Measurements from ENCODE around the gene FAM89B.

FAM89B gene

DNA sequence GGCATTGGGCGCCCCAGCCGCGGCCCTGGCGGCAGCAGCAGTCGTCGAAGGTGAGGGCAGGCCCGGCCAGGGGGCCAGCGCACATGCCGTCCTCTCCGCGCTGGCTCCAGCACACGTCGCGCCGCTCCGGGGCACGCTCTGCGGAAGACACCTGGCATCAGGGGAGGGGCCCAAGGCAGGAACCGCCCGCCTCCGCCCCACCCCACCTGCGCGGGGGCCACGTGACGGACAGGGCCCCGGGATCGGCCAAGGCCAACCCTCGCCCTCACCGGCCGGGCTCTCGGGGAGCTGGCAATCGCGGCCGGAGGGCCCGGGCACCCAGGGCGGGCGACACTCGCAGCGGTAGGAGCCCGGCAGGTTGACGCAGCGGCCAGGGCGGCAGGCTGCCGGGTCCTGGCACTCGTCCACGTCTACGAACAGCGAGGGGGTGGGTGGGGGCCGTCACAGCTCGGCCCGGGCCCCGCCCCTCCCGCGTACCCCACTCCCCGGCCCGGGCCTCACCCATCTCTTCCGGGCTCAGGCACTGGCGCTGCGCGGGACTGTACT is 32.5 kb upstream of the FAM89B start:
- DNase-seq: no peak

- DNase-seq: peak; percentile 91
Observed at GRCh38 chr11:65540290-65541092, 31.8 kb upstream of the FAM89B start.

DNA sequence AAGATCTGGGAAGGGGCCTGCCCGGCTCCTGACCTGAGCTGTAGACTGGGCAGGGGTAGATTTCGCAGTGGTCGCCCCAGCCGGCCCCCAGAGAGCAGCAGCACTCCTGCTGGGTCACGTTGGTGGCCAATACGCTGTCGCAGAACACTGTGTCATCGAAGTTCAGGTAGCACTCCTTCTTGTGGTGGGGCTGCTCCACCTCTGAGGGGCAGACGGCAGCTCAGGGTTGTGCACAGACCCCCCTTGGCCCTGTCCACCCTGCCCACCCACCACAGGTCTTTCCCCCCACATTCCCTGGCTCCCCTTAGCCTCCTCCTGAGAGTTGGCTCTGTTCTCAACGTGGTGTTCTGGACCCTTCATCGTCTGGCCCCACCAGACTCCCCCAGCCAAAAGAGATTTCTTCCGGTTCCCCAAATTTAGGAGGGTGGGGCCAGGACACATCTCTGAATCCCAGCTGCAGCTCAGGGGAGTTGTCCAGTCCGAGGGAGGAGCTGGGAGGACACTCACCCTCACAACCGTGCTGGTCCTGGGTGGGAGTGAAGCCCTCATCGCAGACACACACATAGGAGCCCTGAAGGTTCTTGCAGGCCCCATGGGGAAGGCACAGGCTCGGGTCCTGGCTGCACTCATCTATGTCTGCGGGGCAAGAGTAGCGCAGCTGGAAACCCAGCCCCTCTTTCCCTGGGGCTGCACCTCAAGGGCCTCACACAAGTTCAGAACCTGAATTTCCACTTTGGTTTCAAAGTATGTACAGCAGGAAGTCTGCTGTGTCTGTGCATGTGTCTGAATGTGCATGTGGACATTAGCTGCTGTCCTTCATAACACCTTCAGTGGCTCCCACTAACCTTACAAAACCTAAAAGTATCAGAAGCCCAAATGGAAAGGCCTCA is 31.0 kb upstream of the FAM89B start:
- no peak for DNase-seq

GRCh38 chr11:65542738-65543390 is 29.5 kb upstream of the FAM89B start:
- DNase-seq: no peak

- no peak for DNase-seq
Observed at GRCh38 chr11:65545853-65546216, 26.5 kb upstream of the FAM89B start.

DNA sequence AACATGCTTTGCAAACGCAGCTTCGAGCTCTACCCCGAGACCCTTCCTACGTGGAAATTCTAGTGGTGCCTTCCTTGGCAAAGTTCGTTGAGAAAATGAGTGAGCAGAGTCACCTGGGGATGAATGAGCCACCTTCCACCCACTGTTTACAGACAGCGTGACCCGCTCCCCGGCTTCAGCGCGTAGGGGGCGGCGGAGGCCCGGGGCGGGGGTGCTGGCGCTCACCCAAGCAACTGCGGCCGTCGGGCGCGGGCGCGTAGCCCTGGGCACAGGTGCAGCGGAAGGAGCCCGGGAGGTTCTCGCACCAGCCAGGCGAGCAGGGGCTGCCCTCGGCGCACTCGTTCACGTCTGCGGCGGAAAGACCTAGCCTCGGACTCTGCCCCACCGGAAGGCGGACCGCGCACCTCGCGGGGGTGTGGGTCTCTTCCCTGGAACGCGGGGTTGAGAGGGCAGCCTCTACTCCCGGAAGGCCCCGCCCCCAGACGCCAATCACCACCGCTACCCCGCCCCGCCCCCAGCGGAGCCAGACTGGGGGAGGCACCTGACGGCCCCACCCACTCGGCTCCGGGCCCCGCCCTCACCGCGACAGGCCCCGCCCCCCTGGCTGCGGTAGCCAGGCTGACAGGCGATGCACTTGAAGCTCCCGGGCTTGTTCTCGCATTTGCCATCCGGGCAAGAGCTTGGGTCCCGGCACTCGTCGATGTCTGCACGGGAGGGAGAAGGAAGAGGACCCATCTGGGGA is 25.9 kb upstream of the FAM89B start:
- DNase-seq: peak; percentile 100

DNA sequence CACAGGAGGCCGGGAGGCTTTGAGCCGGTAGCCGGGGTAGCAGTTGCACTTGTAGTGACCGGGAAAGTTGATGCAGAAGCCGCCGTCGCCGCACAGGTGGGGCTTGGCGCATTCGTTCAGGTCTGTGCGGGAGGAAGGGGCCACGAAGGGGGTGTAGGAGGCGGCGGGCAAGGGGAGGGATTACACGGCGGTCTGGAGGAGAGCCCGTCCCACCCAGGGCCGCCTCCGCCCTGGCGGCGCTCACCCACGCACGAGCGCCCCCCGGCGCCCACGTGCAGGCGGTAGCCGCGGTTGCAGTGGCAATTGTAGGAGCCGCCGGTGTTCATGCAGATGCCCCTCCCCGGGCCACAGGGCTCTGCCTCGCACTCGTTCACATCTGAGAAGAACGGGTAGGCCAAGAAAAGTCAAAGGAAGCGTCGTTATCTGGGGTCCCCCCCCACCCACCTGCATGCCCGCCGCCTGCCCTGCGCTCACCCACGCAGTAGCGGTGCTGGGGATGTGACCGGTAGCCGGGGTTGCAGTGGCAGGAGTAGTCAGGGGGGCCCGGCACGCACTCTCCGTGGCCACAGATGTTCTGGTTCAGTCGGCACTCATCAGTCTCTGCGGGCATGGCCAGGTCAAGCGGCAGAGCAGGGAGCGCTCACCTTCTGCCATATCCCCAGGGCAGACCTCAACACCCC is 24.8 kb upstream of the FAM89B start:
- DNase-seq: peak; percentile 66

DNA sequence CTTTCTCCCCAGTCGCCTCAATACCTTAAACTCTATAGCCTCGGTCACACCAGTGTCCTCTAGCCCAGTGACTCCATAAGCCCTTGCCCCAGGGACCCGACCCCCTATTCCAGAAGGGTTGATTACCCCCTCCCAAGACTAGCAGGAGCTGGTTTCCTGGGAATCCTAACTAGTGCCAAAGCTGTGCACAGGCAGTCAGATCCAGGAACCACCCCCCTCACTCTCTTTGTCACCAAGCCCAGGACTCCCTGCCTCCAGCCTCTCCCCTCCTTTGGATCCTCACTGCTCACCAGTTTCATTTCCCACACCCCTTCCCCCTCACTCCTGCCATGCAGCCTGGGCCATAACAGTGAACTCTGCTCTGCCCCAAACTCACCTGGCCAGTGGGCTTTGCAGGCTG is 23.9 kb upstream of the FAM89B start:
- no peak for DNase-seq

- DNase-seq: no peak
Observed at GRCh38 chr11:65549096-65549495, 23.2 kb upstream of the FAM89B start.

- peak; percentile 74 for DNase-seq
Observed at GRCh38 chr11:65551572-65552387, 20.6 kb upstream of the FAM89B start.

GRCh38 chr11:65552388-65552951 is 19.9 kb upstream of the FAM89B start:
- DNase-seq: no peak

DNA sequence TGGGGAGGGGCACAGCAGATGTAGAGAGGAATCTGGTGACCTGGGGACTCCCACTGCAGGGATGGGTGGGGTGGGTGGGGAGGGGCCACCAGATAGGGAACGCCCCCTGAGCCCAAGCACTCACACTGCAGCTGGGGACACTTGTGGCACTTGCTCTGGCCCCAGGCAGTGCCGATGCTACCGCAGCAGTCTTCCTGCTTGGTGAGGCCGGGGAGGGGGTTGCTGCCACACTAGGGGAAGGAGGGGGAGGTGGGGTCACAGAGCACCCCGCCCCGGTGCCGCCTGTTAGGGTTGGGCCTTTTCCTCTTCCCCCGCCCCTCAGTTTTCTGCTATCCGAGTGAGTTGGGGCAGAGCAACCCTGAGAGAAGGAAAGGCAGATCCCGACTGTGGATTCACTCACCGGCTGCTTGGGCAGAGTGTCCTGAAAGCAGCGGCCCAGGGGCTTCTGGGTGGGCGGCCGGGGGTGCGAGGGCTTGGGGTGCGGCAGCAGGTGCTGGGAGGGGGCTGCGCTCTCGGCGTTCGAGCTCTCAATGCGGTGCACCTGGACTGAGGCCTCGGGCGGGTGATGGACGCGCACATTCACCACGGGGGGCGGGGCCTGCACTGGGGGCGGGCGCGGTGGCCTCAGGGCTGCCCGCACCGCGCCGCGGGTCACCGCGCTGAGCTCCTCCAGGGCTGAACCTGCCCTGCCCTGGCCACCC is 18.9 kb upstream of the FAM89B start:
- peak; percentile 81 for DNase-seq

DNA sequence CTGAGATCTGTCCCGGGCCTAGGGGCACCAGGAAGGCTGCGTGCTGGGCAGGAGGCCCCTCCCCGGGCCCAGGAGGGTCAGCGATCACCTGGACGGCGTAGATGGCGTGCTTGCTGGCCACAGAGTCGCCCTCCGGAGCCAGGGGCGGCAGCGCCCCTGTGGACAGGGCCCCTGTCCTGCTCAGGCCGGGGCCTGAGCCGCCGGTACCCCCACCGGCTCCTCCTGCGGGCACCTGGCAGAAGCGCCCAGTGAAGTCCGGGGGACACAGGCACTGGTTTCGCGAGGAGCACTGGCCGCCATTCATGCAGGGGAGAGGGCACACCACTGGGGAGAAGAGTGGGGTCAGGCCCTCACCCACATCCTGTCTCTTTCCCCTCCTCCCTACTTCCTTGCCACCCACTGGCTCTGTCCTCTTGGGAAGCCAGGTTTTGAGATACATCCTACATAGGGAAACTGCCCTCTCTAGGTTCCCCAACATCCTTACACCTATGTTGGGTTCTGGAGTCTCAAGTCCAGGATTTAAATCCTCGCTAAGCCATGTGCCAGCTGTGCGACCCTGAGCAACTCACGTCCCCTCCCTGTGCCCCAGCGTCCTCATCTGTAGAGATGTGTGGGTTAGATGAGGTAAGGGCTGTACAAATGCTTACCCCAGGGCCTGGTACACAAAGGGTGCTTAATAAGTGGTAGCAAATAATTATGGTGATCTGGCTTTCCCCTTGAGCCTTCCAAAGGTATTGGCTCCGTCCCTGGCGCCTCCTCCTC is 18.1 kb upstream of the FAM89B start:
- no peak for DNase-seq

DNA sequence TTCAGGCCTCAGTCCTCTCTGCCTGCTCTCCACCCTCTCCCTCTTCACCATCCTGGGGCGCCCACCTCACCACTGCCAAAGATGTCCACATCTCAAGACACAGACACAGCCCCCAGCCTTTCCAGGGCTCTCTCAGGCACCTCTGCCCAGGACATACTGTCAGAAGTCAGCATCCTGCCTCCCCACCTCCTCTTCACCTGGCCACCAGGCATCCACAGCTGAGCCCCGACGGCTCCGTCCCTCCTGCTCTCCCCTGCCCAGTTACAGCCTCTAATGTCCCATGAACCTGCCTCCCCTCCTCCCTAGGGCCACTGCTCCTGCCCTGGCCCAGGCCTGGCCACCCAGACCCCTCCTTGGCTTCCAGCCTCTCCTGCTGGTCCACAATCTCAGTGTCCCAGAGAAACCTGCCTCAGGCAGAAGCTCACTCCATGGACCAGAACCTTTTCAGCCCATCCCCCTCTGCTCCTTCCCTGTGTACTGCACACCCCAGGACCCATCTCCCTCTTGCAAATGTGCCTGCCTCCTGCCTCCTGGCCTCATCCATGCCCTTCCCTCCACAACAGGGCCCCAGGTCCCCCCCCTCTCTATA is 17.4 kb upstream of the FAM89B start:
- no peak for DNase-seq

DNA sequence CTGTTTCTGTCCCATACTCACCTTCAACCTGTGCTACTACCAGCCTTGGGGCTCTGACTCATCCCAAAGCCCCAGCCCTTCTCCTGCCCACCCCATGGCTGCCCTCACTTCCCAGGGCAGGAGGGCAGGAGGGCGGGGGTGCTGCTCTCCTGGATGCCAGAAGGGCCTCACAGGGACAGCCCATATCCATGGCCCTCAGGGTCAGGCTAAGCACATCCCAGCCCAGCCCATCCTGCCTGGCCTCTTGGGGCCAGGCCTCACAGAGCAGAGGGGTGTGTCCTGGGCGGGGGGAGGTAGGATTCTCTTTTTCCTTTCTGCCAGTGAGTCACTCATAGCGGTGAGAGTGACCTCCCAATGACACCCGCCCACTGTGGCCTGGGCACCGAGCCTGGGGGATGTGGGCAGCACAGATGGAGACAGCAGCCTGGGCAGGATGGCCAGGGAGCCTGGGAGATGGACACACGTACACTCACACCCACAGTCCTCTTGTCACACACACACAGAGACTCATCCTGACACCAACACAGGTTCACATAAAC is 16.6 kb upstream of the FAM89B start:
- DNase-seq: no peak

DNA sequence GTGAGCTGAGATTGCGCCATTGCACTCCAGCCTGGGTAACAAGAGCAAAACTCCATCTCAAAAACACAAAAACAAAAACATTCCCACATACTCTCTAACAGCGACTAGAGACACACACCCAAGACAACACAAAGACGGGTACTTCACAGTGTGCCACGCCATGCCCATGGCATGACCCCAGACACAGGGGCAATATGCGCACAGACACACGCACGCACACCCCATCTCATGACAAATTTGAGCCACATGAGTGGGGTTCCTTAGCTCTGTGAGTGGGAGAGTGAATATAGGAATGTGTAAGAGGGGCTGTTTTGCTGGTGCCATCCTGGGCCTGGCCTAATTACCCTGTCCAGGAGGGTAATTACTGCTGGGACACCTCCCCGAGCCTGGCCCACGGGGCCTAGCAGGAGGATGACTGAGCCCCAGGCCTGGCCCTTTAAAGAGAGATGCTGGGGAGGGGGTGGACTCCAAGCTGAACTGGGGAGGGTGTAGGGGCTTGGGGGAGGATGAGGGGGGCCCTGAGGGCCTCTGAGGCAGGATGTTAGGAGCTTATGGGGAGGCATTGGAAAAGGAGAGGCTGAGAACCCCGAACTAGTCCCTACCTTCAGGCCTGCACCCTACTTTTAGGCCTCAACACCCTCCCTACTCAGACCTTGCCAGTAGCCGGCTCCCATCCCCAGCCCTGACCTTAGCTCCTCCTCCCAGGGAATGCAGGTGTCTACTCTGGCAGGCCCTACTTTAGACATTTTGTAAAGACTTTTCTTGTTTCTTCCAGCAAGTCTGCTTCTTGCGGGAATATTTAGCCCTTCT is 15.7 kb upstream of the FAM89B start:
- no peak for DNase-seq

GRCh38 chr11:65557280-65558001 is 14.9 kb upstream of the FAM89B start:
- peak; percentile 42 for DNase-seq

Measured in activated T-cell treated with anti-CD3 and anti-CD28 coated beads, Interleukin-2, amount 50 U/mL, for 1 hour (primary cell).